Activated CD8-positive, alpha-beta memory T cell treated with anti-CD3 and anti-CD28 coated beads, Interleukin-2, amount 50 U/mL, for 24 hours (primary cell): Measurements from ENCODE around the gene KRT12.

Experiments
- DNase-seq: peaks from one replicate; pipeline ENCODE4 v3.0.0-alpha.2; 2020; ENCODE audit errors: extremely low read depth

The KRT12 gene

DNA sequence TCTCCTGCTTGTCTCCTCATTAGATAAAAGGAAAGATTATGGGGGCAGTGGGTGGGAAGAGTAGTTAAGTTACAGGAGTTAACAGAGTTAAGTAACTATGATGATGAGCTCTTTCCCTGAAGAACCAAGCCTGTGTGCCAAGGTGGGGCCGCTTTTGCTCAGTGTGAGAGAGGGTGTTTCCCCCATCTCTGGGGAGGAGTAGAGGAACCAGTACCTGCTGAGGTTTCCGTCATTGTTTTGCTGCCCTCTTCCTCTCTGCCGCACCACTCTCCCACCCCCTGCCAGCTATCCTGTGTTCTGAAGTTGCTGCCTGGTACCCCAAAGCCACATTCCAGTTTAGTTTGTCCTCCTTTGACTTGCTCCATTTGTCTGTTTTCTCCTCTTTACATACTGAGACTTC is 23.8 kb downstream of the KRT12 start:
- DNase-seq: no peak

GRCh38 chr17:40841246-40841645 is 25.8 kb downstream of the KRT12 start:
- DNase-seq: no peak

GRCh38 chr17:40839194-40839593 is 27.8 kb downstream of the KRT12 start:
- no peak for DNase-seq

DNA sequence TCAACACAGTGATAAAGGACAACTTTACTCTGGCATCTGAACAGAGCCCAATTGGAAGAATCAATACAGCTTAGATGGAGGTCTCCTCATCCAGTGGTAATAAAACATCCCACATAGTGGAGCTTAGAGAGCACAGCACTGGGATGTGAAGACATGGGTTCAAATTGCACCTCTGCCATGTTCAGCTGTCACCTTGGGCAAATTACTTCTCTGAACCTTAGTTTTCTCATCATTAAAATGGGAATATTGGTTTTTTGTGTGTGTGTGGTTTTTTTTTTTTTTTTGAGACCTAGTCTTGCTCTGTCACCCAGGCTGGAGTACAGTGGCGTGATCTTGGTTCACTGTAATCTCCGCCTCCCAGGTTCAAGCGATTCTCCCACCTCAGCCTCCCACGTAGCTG is 31.0 kb downstream of the KRT12 start:
- DNase-seq: no peak

- no peak for DNase-seq
Measured at GRCh38 chr17:40833882-40834281, 33.1 kb downstream of the KRT12 start.

GRCh38 chr17:40832840-40833239 is 34.2 kb downstream of the KRT12 start:
- no peak for DNase-seq

- no peak for DNase-seq
Measured at GRCh38 chr17:40830085-40830776, 36.8 kb downstream of the KRT12 start.

DNA sequence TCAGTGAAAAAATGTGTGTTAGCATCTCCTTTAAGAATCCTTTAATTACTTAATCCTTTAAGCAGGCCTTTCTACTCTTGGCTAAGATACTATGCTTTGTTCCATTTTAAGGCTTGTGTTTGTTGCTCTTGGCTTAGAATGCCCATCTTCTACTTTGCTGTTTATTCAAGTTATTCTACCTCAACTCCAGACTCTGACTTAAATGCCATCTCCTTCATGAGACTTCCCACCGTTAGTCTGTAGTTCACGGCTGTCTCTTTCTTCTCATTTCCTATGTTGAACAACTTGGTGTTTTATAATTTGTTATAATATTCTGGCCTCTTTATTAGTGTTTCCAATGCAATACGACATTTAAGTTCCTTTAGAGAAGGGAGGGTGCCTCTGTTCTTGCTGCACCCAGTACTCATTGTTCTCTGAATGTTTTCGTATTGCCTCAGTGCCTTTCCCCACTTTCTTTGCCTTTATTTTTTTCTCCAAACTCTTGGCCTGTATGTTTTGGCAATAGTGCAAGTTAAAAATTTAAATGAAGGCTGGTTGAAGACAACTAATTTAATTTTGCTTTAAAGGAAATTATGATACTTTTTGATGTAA is 38.5 kb downstream of the KRT12 start:
- DNase-seq: no peak

GRCh38 chr17:40827746-40828453 is 39.1 kb downstream of the KRT12 start:
- DNase-seq: no peak

DNA sequence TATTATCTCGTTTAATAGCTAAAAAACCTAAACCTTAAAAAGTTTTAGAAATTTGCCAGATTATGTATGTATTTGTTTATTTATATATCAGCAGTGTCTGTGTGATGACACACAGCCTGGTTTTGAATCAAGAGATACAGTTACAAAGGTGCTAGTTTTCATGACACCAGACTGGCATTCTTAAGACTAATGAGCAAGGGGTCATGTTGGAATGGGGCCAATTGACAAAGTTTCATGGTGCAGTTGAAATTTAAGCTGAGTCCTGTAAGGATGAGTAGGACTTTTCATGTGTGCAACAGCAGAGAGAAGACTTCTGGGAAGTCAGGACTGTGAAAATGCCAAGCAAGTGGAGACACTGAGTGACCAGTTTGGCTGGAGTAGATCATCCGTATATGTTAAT is 41.4 kb downstream of the KRT12 start:
- no peak for DNase-seq

- no peak for DNase-seq
Measured at GRCh38 chr17:40824015-40824832, 42.8 kb downstream of the KRT12 start.

GRCh38 chr17:40822132-40822812 is 44.8 kb downstream of the KRT12 start, which contains the start of gene KRT10:
TSS of gene KRT10 (minus strand) at chr17:40822614. CDS start at chr17:40822585, 29 bp downstream.
- DNase-seq: no peak

DNA sequence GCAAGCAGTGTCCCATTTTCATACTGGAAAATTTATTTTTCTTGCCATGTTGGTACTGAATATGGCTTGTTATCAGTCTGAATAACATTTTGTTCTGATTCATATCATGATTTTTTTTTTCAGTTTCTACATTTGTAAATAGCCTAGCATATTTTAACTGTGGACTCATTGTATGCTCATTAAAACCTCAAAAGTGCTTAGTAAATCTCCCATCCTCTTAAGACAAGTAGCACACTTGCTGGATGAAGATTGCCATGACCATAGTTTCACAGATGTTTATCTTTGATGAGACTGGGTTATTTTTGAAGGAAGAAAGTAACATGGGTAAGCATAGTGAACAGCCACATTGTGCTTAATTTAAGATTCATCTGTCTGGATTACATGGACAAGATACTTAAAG is 45.5 kb downstream of the KRT12 start:
- no peak for DNase-seq

DNA sequence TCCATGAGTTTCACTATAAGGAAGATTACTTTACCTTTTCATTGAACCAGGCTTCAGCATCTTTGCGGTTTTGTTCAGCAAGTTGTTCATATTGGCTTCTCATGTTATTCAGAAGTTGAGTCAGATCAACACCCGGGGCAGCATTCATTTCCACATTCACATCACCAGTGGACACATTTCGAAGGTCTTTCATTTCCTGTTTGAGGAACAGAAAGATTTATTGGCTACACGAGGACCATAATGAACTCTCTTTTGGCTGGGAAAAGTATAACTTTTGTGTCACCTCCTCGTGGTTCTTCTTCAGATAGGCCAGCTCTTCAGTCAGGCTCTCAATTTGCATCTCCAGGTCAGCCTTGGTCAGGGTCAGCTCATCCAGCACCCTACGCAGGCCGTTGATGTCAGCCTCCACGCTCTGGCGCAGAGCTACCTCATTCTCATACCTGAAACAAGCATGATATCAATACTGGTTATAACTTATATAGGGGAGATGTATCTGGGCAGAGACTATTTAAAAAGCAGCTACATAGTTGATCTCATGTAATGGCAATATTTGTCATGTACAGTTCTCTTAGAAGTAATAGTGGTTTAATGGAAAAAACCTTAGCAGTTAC is 46.7 kb downstream of the KRT12 start:
- no peak for DNase-seq

DNA sequence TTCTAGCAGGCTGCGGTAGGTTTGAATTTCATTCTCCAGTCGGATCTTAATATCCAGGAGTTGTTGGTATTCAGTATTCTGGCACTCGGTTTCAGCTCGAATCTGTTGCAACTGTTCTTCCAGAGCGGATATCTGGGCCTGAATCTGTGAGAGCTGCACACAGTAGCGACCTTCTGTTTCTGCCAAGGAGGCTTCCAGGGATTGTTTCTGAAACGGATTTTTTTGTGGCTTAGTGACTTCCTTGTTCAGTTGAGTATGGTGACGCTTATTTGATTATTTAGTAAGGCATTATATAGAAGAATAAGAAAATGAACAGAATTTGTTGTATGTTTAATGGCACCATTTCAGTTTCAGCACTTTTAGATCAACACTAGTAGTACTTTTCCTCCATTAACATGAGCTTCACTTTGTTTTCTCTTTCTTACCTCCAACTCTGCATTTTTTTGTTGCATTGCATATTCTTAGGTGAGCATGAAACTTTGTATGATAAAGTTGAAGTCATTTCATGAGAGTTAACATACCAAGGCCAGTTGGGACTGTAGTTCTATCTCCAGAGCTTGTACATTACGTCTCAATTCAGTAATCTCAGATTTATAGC is 47.4 kb downstream of the KRT12 start:
- DNase-seq: no peak

DNA sequence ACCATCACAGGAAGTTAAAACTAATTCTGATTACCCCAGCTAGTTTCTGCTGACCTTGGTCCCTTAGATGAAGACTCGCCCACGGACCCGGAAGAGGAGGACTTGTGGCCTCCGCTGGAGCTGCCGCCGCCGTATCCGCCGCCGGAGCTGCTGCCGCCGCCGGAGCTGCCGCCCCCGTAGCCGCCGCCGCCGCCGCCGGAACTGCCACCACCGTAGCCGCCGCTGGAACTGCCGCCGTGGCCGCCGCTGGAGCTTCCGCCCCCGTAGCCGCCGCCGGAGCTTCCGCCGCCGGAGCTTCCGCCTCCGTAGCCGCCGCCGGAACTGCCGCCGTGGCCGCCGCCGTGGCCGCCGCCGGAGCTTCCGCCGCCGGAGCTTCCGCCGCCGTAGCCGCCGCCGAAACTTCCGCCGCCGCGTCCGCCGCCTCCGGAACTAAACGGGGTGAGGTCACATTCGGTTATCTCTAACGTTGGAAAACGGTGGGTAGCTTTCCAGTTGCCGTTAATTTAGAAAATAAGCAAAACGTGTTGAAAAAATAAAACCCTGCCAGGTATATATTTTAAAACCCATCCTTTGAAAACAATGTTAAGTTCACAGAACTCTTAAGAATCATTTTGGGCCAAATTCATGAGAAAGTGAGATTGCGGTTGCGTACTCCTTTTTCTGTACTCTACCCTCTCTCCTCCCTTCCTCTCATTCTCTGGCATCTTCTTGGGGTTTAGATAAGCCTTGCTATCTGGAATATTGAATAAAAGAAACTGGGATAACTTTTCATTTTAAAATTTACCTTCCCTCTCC is 48.1 kb downstream of the KRT12 start:
- peak; percentile 54 for DNase-seq

DNA sequence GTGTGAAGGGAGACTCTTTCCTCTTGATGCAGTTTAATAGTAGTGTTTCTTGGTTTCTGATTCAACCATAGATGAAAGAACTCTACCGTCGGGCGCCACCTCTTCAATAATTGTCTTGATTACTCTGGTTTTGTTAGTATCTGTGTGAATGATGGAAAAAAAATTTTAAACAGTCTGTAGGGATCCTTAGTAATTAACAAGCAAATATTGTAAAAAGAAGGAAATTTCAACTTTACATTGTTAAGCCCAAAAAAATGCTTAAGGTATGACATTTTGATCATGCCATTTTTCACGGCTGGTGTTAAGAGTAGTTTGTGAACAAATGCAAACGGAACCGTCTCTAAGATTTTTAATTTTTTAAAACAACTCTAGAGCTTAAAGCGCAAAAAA is 48.7 kb downstream of the KRT12 start:
- no peak for DNase-seq

DNA sequence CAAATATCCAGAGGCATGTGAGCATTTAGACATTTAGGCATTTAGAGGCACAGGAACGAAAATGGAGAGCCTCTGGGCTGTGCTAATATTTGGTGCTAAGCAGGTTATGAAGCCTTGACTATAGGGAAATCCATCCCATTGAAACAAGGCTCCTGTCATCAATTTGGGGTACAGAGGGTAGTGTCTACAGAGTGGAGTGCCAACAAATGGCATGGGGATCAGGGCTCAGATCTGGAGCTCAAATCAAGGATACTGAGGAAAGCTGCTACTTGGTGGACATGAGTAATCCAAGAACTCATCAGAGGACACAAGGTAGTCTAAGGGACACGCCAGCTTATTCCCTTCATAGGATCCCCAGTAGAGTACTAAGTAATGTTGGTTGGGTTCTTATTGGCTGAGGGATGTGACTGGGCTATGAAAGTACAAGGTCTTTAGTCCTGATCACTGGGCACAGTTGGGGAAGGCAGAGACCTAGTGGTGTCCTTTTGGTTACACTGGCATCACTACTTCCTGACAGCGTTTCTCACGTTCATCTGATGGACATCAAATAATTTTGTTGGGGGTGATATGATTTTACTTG is 49.8 kb downstream of the KRT12 start:
- no peak for DNase-seq

DNA sequence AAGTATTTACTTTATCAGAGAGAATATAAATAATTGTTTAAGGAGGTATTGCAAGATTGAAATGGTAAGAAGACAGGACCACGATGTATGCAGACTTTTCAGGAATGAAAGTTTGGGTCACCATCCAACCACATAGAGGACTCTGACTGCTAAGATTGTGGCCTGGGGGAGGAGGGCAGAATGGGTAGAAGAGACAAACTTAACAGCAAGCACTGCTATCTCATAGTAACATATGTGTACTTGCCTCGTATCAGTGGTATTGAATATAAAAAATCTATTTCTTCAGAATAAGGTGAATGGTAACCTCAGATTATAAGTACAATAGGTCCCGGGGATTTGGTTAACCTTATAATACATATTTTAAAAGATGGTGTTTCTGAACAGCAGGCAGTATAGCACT is 50.5 kb downstream of the KRT12 start:
- no peak for DNase-seq

DNA sequence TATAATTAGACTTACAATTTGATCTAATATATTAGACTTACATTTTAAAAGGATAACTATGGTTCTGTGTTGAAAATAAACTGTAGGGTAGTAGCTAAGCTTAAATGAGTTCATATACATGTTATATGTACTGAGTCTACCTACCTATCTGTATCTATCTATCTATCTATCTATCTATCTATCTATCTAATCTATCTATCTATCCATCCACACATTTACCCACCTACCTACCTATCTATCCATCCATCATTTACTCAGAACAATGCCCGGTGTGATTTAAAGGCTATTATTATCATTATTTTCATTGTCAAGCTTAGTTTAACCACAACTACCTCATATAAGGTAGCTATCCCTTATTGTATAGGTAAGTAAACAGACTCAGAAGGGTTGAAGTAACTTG is 51.6 kb downstream of the KRT12 start:
- DNase-seq: no peak
